HG02759 (cell line): ENCODE measurements around the gene CNTNAP2.
"Not testable (repeated sequence)": the region's sequence is repeated elsewhere in the genome, so short reads cannot be mapped to it uniquely, and the experiment has no call there.

Source experiments
- ATAC-seq: cut with Tn5 transposase; IDR thresholded peaks from one replicate; pipeline ENCODE4 v1.9.1; 2021; ENCODE audit warnings: mild to moderate bottlenecking, moderate library complexity; ENCODE audit not compliant: unreplicated experiment

CNTNAP2 gene

DNA sequence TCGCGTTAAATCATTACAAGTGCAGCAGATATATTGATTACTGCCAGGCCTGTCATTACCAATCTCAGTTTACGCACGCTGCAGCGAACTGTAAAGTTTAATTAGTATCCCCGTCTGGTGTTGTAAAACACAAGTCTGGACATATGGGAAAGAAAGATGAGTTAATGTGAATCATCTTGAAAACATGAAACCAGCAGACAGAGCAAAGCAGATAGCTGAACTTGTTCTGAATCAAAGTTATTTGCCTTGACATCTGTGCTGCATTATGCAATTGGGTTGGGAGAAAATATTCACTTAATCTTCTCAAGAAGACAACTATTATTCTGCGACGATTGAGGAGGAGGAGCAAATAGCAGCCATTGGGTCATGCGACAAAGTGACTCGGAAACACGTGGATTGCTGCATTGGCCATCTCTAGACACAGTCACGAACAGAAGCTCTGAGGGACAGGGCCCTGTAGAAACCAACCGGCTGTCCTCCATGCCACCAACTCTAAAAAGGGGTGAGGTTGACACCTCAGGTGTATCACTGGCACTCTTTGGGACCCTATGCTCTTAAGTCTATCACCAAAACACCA lies 2317.7 kb downstream of the CNTNAP2 start:
- no peak for ATAC-seq

DNA sequence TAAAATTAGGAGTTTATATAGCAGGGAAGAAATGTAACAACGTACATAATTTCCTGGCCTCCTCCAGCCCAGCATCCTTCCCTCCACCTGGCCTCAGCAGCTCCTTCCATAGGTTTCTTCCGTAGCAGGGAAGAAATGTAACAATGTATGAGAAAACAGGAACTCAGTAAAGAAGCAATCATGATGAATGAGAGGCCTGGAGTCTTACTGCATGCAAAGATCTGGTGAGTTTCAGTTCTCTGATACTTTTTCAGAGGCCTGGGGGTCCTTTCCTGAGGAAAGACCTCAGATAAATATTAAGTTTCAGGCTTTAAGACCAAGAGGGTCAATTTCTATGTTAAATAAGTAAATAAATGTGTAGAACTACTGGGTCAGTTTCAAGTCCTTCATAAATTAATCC lies 2318.3 kb downstream of the CNTNAP2 start:
- ATAC-seq = no peak

DNA sequence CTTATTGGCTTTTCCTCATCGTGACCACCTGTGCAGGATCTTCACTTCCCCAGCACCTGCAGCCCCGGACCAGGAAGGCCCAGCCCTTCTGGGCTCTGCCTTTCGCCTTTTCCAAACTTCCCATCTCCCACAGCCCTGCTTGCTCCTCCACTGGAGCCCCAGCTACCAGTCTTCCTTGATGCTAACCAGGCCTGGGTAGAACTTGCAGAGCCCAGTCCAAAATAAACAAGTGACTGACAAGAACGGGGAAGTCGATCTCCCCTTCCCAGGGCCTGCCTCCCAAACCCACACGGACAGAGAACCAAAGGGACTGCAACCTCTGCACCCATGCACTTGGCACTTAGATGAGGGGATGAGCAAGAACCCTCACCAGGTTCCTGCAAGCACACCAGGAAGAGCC lies 2319.1 kb downstream of the CNTNAP2 start:
- ATAC-seq = no peak

DNA sequence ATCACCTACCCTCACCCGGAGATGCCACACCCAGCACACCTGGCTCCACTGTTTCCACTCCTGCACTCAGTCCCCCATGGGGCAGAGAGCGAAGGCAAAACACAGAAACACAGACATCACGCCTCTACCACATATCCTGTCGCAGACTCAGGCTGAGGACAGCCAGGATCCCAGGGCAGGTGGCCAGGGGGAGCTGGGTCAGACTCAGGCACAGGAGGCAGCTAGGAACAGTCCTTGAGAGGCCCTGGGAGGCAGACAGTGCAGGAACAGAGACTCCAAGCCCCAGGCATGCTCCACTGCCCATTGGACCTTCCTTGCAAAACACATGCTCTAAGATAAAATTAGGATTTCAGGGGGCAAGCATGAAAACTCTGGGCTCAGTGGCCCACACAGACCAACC lies 2319.5 kb downstream of the CNTNAP2 start:
- ATAC-seq = no peak

DNA sequence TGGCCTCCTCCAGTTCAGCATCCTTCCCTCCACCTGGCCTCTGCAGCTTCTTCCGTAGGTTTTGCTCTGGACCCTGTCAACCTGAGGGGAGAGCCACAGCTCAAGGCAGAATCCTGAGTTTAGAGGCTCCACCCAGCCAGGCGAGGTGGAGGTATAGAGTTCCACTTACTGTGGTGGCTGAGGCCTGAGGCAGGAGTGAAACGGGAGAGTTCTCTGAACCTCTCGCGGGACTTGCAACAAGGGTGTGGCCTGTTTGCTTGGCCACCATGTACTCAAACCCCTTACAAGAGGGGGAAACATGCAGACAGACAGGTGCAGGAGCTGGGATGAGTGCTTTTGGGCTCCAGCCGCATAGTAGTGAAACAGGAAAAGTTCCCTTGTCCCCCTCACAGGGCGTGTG lies 2320.0 kb downstream of the CNTNAP2 start:
- peak; percentile 76 for ATAC-seq

DNA sequence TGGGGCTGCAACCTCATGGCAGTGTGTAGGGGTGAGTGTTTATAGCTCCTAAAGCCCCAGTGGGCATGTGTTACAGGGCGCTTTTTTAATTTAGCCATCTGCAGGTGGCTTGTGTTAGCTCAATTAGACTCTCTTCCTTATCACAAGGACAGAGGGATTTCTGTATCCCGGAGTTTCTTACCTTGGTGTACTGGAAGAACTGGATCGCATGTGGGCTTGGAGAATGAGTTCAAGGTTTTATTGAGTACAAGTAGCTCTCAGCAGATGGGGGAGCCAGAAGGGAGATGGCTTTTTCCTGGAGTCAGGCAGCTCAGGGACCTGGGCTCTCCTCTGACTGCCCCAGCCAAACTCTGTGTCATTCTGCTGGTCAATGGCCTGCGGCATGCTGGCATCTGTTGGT lies 2320.4 kb downstream of the CNTNAP2 start:
- no peak for ATAC-seq

DNA sequence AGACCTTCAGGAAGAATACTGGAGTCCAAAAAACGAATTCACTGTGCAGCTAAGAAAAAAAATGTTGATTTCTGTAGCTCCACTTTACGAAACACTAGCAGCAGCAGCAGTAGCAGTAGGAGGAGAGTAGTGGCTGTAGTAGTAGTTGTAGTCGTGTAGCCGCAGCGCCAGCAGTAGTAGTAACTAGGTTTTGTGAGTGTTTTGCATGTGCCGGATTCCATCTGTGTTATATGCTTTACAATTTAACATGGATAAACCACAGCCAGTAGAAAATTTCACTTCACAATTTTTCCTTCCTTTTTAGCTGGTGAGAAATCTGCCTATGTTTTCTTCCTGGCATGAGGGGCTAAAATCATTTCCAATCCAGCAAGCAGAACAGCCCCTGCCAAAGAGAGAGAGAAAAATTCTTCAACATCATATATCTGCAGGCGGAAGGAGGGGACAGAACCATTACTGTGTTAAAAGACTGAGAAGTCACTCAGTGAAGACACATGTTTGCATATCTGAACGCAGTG lies 2325.6 kb downstream of the CNTNAP2 start:
- ATAC-seq = no peak

DNA sequence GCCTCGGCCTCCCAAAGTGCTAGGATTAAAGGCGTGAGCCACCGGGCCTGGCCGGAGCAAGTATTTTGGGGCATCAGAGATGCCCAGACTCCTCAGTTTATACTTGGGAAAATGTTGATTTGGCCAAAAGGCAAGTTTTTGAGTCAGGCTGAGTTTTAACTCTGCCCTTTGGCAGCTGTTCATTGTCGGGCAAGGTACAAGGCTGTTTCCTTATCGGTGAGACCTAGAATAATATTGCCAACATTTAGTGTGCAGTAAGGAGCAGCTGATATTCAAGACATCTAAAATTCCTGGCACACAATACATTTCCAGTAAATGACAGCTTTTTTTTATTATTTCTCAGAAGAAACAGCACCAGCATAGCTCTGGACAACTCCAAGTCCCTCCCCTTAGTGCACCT lies 2326.3 kb downstream of the CNTNAP2 start:
- no peak for ATAC-seq

DNA sequence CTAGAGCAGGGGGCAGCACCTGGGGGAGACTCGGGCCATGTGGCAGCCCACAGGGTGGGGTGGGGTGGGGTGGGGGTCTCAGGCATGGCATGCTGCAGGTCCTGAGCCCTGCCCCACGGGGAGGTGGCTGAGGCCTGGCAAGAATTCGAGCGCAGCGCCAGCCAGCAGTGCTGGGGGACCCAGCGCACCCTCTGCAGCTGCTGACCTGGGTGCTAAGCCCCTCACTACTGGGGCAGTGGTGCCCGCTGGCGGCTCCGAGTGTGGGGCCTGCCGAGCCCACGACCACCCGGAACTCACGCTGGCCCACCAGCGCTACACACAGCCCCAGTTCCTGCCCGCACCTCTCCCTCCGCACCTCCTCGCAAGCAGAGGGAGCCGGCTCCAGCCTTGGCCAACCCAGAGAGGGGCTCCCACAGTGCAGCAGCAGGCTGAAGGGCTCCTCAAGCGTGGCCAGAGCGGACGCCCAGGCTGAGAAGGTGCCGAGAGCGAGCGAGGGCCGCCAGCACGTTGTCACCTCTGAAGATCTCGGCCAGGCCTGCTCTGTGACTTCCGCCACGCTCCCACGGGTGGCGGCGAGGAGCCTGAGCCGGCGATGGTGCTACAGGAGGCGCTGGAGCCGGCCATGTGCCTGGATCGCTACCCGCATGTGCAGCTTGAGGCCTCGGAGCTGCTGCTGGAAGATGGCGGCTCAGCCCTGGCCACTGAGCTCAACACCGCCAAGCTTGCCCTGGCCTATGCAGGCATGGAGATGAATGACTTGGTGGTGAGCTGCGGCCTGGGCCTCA lies 2328.9 kb downstream of the CNTNAP2 start:
- ATAC-seq = no peak

DNA sequence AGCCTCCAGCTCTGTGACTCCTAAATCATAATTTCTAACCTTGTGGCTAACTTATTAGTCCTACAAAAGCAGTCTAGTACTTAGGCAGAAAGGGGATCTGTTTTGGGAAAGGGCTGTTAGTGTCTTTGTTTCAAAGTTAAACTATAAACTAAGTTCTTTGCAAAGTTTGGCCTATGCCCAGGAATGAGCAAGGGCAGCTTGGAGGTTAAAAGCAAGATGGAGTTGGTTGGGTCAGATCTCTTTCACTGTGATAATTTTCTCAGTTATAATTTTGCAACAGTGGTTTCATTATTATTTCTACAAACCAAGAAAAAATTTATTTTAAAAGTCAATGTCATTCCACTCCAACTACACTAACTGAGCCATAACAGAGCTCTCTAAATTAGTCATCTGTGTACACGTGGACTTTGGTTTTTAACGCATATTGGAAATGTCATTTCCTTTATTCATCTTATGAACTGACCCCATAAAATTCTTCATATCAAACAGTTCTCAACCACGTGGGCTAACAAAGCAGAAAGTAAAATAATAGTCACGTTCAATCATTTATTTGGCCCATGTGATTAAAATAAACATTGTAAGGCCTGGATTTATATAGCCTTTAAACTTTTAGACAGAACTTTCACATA lies 2330.7 kb downstream of the CNTNAP2 start:
- ATAC-seq = peak; percentile 91

DNA sequence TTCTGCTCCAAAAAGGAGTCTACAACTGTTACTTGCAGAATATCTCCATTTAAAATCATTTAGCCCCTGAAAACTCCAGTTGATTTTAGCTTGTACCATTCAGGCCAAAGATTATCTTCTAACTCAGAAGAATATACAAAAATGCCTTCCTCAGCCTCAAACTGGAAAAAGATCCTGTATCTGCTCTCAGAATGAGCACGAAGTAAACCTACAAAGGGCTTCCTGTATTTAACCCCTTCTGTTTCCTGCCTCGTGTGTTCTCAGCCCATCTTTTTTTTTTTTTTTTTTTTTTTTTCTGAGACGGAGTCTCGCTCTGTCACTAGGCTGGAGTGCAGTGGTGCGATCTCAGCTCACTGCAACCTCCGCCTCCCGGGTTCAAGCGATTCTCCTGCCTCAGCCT lies 2334.9 kb downstream of the CNTNAP2 start:
- ATAC-seq = not testable (repeated sequence)

DNA sequence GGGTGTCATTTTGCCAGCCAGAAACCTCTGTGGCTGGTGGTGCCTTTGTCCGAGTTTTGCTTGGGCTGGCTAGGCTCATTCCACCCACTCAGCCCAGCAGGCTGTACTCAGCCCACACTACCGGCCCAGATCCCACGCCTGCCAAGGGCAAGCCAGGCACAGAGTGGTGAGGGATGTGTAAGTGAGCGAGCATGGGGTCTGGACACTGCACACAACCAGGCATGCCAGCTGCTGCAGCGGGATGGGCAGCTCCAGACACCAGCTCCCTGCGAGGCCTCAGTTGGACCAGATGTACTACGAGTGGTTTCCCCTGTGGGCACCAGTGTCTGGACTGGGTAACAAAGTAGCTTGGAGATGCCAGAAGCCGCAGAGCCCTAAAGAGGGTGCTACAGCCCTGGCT lies 2339.8 kb downstream of the CNTNAP2 start:
- no peak for ATAC-seq

DNA sequence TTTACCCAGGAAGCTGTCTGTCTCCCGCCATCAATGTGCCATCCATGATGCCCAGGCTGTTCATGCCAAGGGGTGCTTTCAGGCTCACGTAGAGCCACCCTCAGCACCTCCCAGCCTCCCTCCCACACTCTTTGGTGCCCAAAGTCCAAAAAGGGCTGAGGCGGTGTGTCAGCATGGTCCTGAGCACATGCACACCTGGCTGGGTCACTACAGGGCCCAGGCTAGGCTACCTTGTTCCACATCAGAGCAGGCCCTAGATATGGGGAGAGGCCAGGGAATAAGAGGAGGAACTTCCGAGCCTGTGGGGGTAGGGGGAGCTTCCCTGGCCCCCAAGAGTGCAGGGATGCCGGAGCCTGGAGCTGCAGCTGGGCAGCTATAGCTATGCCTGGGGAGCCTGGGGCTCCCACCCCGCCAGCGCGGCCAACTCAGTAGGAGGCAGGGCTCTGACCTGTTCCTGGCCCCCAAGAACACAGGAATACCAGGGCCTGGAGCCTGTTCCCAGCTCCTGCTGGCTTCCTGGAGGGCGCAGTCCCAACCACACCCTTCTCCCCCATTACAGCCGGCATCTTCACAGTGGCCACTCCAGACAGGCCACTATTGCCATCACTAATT lies 2340.8 kb downstream of the CNTNAP2 start:
- no peak for ATAC-seq

DNA sequence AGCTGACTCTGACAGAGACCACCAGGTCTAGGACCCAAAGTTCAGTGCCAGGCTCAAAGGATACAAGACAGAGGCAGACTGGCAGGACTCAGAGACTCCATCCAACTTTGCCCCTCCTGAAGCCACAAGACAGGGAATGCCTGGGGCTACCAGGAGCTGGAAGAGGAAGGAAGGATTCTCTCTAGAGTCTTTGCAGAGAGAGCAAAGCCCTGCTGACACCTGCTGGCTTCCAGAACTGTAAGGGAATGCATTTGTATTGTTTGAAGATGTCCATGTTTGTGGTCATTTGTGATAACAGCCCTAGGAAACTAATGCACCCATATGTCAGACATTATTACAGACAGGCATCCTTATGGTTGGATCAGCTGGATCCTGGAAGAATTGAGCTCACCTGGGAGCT lies 2341.7 kb downstream of the CNTNAP2 start:
- ATAC-seq = no peak

DNA sequence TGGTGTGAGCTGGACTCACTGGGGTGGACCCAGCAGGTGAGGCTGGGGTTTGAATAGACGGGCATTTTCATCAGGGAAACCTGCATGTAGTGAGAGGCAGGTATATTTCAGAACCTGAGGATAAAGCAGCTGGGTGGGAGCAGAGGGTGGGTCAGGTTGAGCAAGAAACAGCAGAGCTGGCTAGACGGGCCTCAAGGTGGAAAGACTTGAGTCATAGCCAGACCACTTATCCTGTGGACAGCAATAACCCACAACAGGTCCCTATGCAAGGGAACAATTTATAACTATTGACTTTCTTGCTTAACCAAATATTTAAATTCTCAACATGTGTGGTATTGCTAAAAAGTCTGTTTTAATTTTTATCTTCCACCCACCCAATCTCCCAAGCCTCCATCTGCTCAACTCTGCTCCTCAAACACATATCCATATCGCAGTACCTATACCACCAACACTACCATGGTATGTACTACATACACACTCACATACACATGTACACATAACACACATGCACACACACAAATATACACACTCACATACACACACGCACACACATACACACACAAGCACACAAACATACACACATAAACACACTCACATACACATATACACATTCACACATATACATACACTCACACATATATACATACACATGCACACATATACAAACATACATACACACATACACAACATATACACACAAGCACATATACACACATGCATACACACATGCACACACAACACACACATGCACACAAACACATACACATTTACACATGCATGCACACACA lies 2345.0 kb downstream of the CNTNAP2 start:
- ATAC-seq = no peak

DNA sequence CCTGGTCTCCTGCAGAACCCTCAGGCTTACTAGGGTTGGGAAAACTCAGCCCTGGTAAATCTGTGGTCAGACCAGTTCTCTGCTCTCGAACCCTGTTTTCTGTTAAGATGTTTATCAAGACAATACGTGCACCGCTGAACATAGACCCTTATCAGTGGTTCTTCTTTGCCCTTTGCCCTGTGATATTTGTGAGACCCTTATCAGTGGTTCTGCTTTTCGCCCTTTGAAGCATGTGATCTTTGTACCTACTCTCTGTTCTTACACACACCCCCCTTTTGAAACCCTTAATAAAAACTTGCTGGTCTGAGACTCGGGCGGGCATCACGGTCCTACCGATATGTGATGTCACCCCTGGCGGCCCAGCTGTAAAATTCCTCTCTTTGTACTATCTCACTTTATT lies 2346.2 kb downstream of the CNTNAP2 start:
- ATAC-seq = not testable (repeated sequence)

DNA sequence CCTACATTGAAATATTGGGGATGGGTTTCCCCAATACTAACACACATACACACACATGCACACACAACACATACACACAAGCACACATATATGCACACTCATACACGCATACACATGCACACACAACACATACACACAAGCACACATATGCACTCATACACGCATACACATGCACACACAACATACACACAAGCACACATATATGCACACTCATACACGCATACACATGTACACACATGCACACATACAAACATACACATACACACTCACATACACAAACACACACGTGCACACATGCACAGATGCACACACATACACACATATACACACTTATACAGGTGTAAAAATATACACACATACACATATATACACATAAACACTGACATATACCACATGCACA lies 2346.6 kb downstream of the CNTNAP2 start:
- no peak for ATAC-seq

DNA sequence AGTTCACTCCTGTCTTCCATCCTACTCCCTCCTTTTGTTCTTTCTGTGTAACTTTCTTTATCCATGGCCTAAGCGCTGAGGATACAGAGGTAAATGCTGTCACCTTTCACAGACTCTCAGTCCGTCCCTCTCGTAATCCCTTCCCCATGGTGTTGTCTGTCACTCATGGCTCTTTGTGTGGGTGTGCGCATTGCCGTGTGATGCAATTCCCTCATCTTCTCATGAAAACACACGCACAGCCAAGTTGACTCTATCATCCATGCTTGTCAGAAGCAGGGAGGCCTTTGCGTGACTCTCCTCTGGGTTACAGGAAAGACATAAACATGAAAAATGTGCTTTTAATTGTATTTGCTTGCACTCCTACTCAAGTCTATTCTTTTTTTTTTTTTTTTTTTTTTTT lies 2348.3 kb downstream of the CNTNAP2 start:
- no peak for ATAC-seq

DNA sequence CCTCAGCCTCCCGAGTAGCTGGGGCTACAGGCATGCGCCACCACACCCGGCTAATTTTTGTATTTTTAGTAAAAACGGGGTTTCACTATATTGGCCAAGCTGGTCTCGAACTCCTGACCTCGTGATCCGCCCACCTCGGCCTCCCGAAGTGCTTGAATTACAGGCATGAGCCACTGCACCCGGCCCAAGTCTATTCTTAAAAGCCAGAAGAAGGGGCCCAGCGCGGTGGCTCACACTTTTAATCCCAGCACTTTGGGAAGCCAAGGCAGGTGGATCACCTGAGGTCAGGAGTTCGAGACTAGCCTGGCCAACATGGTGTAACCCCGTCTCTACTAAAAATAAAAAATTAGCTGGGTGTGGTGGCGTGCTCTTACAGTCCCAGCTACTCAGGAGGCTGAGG lies 2348.8 kb downstream of the CNTNAP2 start:
- ATAC-seq = not testable (repeated sequence)

DNA sequence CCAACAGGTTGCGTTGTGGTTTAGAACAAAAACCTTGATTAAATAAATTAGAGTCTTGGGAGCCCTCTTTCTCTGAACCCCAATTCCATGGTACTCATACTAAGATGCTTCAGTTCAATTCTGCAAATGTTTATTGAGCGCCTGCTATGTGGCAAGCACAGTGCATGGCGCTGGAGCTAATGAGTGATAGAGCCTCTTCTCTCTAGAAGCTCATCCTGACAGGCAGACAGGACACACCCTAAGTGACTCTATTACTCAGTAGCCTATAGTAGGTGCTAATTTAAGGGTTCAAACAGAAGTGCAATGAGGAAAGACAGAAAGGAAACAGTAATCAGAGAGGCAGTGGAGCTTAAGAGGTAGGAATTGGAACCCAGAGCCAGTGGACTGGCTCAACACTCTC lies 2349.5 kb downstream of the CNTNAP2 start:
- ATAC-seq = no peak

DNA sequence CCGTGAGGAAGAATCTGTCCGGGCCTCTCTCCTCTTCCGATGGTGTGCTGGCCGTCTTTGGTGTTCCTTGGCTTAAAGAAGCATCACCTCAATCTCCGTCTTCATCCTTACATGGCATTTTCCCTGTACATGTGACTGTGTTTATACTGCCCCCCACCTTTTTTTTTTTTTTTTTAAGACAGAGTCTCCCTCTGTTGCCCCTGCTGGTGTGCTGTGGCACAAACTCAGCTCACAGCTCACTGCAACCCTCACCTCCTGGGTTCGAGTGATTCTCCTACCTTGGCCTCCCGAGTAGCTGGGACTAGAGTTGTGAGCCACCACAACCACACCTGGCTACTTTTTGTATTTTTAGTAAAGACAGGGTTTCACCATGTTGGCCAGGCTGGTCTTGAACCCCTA lies 2352.1 kb downstream of the CNTNAP2 start:
- ATAC-seq = no peak
